ENCODE results near the gene NAB2.

GRCh38 chr12:57094208-57095160 lies 5.6 kb downstream of the NAB2 start:
- no peak for TF ChIP-seq CTCF (IDR thresholded peaks at IDR 0.05; ENCODE audit: extremely low read depth in 1 of 2, insufficient read depth in 1 of 2, low read depth in 1 of 2, low read length in 2 of 2)
- no peak for TF ChIP-seq EZH2 (IDR thresholded peaks at IDR 0.05; ENCODE audit: borderline replicate concordance, low read depth, low read length, severe bottlenecking)
- TF ChIP-seq MYC (IDR thresholded peaks at IDR 0.05; ENCODE audit: low read depth, low read length), result no peak
- peak; percentile 28 for TF ChIP-seq POLR2A (IDR thresholded peaks at IDR 0.05; ENCODE audit: low read depth, low read length)
- no peak for TF ChIP-seq MAX (IDR thresholded peaks at IDR 0.05; ENCODE audit: insufficient read depth, insufficient read length)
- TF ChIP-seq POLR2AphosphoS5 (IDR thresholded peaks at IDR 0.05; ENCODE audit: insufficient read depth, low read depth, low read length), result peak; percentile 18
- no peak for TF ChIP-seq FOS (IDR thresholded peaks at IDR 0.05; ENCODE audit: borderline replicate concordance, insufficient read depth, low read length)
- TF ChIP-seq JUN (IDR thresholded peaks at IDR 0.05; ENCODE audit: borderline replicate concordance, insufficient read depth, insufficient read length, low read depth), result no peak
- no peak for TF ChIP-seq GATA2 (IDR thresholded peaks at IDR 0.05; ENCODE audit: insufficient read depth, insufficient read length, low read depth, low read length)

Data from endothelial cell of umbilical vein (primary cell).